Frontal cortex (tissue), 4 donors: ENCODE data around the gene CEP85L. TPM values are rescaled to one million over a fixed set of nuclear protein-coding genes. Genes with fewer than 3 reads are reported as not detected.
A peak's percentile ranks its signal among the peaks of the same experiment; 100 is the strongest.

Experiments used
- DNase-seq, 2 donors: peaks; one replicate each; pipeline ENCODE4 v3.0.0; 2012; ENCODE audit warnings: low spot score in 2 of 2
- FAIRE-seq: peaks from 2 replicates; lab custom pipeline; 2012; peaks lifted over from hg19 to GRCh38; lab: Jason Lieb, UNC
- total RNA-seq: library from RNA; depleted of rRNA; stranded (reverse); fragments of >200 nt; gene quantifications from one replicate; pipeline ENCODE4 v1.2.3, GENCODE V29; 2014
- donor health status: control.
- donor health status: control.
- donor health status: control.

Gene CEP85L
- total RNA-seq, 1 donor from 2014 or later: 42.4 TPM

DNA sequence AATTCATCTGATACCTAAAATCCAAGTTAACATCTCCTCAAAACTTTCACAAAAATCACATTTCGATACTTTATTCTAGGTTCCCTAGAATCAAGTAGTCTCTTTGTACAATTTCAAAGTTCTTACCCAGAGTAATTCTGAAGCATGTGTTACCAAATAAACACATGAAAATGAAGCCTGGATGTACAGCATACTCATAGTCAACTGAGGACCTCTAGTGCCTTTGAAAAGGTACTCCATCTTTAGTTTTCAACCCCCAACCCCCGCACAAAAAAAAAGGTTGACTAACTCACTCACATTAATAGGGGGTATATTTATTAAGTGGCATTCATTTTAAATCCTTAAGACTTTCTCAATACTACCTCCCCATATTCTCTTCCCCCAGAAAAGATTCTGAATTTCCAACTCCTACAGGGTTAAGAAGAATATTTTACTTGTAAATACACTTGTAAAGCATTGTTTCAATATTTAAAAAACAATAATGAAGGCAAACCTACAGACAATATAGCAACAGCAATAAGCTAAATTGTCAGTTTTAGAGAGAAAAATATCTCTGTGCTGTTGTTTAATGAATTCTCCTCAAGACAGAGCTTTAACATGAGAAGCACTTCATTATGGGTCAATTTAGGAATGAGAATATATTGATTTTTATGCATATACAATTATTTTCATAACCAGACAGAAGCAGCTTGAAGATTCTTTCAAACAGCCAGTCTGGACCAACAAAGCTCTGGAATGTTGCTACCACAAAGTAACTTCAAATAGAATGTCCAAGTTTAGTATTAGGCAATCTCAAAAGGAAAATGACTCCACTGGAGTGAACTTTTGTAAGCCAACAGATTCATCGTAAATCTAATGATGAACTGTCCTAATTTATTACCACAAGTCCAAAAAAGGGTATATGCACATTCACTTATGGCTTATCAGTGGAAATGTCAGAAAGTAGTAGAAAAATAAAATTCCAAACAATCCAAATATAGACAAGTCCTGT, 100.0 kb downstream of the CEP85L start:
- FAIRE-seq: peak; percentile 80
- DNase-seq: peak; percentile 6 to 30

DNA sequence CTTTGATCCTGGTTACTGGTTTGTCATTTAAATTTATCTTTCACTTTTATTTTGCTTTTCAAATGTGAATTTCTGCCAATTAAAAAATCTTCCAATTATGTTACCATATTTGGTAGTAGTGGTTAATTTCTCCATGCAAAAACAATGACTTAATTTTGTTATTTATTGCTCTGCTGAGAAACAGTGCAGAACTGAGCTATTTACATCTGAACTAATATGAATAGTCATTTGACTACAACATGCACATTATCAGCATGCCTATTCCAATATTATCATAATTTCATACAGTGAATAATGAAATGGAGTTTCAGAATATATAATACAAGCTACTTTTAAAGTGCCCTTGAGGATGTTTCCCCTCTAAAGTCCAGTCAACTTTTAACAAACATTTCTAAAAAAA, 102.8 kb downstream of the CEP85L start:
- no peak for DNase-seq
- no peak for FAIRE-seq

DNA sequence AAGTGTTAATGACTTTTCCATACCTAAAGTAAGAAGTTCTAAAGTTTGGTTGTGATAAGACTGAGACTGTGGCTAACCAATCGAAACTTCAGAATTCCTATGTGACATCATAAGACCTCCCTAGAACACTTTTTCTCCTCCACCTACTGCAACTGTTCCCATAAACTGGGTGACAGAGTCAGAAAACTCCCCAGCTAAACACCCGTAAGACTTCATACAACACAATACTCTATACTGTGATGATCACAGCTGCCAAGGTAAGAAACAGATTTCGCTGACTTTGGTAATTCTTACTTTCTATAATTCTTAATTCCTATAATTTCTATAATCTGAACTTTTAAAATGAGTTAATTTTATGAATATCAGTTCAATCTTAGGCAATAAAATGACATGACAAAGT, 103.3 kb downstream of the CEP85L start, which contains the start of gene PLN:
PLN (plus strand) TSS at position 161 of the 400 bp plus-strand sequence. CDS start 10,626 bp downstream, outside the sequence.
- DNase-seq: no peak
- peak; percentile 37 for FAIRE-seq

DNA sequence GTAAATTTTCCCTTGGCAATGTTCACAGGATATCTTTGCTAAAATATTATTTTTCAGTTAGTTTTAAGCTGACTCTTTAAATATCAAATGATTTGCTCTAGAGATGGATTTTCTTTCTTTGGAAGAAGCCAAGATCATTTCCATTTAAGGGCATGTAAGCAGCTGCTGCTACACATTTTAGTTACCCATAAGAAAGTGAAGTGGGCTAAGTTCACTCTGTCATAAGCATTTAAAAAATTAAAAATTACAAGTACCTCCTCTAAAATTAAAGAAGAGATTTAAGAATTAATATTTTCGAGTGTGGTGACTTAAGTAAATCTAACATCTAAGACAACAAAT, 104.5 kb downstream of the CEP85L start:
- FAIRE-seq (no peak), DNase-seq (no peak)

DNA sequence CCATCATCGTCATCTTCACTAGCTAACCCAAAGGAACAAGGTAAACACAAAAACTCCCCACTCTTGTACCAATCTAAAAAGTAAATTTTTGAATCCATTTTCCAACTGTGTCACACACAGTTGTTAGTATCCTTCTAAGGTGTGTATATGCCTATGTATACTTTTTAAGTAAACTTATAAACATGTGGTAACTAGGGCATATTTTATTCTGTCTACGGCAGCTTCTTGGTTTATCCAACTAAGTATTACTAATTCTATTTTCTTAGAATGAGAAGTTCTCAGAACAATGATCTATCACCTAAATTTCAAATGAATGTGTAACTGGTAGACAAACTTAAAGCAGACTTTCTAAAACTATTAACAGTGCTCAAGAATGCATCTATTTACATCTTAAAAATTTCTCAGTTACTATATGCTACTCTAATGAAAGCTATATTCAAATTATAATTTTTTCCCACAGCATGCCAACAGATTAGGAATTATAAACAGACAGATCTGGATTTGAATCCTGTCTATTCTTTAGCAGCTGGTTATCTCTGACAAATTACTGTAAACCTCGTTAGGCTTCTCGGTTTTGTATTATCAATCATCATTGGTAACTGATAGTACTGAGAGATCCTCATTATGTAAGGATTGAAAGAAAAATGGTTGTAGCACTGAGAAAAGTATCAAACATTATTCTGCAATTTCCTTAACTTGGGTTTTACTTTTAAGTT, 105.1 kb downstream of the CEP85L start:
- DNase-seq (no peak), FAIRE-seq (no peak)

DNA sequence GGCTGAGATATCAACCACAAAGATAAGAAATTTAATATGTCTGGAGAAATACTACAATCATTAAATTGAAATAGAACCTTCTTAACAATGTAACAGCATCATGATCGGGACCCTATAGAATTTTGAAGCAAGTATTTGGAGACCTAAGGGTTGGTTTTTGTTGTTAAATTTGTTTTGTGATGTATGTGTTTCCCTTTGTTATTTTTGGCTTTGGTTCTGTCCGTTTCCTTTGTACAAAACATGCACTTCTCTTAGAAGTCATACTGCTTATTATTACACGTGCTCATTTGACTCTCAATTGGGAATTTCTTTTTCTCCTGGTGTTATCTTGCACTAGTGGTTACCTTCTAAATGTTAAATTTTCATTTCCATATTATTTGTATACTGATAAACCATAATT, 107.3 kb downstream of the CEP85L start:
- FAIRE-seq: no peak
- no peak for DNase-seq

DNA sequence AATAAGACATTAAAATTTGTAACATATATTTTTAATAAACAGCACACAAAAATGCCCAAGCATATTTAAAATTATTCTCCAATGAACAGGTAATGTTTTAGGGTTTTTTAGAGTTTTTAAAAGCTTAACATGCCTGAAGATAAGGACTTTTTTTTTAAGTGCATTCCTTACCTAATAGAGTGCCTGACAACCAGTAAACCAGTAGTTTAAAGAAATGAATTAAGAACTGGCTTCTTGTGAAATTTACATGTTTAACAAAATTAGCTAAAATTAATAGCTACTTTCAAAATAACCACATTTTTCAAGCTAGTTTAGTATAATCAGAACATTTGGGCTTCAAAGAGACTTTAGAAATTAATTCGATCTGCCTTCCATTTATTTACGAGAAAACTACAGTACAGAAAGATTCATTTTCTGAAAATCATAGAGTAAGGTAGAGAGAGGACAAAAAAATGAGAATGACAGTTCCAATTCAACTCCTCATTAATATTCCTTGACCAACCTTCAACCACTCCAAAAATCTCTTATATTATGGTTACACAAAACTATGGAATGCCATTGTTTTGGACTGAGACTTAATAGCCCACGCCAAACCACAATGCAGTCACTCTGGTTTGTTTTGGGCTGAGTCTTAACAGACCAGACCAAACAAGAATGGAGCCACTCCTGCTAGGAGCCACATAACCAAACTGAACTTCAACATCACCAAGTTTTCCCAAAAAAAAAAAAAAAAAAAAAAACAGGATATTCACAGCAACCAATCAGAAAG, 109.0 kb downstream of the CEP85L start:
- no peak for DNase-seq
- FAIRE-seq: no peak

DNA sequence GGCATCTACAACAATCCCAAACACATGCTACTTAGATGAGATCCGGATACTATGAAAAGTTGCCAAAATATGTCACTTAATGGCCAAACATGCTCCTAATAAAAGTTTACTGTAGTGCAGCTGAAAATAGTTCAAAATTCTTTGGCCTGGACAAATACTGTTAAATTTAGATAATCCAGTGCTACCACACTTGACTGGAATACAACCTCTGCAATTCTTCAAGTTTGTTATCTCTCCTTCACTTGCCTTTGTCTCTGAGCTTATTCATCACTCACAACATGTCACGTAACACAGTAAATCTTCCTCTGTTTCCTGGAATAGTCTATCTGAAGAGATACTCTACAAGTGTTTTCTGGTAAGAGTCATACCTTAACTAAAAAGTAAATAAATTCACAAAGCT, 113.8 kb downstream of the CEP85L start:
- FAIRE-seq (no peak), DNase-seq (no peak)

DNA sequence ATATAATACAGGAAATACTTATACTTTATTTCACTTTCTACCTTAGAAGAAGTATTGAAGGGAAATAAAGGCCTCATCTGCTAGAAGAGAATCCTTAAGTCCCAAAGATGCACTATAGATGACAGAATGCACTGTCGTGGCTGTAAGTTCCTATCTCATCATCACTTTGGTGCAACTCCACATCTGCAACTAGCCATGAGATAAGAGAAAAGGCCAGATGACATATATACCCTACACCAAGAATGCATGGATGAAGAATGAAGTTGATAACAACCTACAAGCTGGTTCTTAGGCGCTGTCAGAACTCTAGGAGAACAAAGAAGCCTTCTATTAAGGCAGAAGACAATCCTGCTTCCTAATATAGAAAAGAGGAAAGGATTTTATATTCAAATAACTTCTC, 114.9 kb downstream of the CEP85L start:
- FAIRE-seq (no peak), DNase-seq (no peak)

DNA sequence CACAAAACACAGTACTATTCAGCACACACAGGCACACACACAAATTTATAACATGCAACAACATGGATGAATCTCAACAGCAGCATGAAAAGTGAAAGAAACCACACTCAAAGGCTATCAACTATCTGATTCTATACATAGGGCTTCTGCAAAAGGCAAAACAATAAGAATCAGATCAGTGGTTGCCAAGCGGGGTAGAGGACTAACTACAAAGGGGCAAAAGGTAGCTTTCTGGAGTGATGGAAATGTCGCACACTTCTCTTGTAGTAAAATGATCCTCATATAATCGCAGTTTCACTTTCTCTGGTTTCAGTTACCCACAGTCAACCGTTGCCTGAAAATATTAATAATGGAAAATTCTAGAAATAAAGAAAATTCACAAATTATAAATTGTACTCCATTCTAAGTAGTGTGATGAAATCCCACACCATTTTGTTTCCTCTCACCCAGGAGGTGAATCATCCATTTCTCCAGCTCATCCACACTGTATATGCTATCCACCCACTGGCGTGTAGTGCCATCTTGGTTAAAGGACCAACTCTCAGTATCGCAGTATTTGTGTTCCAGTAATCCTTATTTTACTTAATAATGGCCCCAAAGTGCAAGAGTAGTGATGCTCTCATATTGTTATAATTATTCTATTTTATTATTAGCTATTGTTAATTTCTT, 116.1 kb downstream of the CEP85L start:
- DNase-seq (no peak), FAIRE-seq (no peak)

DNA sequence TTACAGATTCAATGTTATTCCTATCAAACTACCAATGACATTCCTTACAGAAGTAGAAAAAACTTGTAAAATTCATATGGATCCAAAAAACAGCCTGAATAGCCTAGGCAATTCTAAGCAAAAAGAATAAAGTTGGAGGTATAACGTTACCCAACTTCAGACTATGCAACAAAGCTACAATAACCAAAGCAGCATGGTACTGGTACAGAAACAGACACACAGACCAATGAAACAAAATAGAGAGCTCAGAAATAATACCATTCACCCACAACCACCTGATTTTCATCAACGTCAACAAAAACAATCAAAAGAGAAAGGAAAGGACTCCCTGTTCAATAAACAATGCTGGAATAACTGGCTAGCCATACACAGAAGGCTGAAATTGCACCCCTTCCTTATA, 120.4 kb downstream of the CEP85L start:
- FAIRE-seq (no peak), DNase-seq (no peak)

DNA sequence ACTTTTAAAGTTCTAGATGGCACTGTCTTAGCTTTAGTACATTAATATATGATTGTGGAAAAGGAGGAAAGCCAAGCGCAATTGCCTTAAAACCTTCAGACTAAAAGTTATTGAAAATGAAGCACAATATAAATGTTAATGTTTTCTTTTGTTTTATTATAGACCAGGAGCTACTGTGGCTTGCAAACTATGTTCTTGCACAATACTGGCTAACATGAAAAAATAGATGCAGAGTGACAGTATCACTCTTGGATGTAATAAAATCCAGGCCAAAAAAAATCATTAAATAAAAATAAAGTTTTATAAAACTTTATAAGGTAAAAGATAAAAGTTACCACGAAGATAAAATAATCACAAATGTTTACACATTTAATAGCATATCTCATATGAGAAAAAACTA, 121.6 kb downstream of the CEP85L start:
- DNase-seq (no peak), FAIRE-seq (peak; percentile 8)

DNA sequence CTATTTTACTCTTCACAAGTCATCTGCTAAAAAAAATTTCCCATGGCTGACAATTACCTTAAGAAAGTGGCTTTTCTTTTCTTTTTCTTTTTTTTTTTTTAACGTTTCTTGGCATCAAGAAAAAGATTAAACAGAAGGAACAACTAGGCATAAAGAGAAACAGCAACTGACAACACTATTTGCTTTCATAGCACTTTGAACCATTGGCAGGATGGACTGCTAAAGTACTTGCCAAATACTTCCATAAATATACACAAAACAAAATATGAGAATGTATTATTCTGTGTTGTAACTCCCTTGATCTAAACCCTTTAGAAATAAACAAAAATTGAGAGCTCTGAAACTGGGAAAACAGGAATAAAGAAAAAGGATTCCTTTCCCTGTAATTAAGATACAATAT, 123.3 kb downstream of the CEP85L start:
- no peak for FAIRE-seq

DNA sequence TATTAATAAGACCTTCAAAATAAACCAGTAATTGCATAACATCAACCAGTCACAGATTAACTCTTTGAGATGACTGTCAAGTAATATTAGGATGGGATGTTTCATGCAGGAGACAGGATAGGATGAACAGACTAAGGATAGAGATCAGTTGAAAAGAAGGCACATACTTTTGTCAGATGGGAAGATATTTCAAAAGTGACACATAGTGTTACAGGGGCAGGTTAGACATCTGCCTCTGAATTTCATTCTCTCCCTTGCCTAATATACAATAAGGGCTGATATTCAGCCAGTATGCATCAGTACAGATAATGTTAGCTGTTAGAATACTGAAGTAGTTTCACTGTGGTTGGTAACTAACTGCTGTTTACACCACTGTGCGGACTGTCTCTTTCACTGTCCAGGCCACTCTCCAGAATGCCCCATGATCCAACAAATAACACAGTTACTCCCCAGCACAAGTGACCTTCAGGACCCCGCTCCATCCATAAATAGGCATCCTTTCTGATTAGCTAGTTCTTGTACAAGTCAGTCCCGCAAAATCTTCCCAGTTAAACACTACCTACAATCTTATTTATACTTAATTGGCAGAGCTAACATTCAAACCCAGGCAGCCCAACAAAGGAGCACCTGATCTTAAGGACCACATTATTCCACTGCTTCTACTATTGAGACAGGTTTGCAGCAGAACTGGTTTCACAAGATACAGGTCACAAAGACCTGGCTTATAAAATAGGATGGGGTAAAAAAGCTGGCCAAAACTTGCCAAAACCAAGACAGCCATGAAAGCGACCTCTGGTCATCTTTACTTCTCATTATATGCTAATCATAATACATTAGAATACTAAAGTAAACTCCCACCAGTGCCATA, 125.2 kb downstream of the CEP85L start:
- DNase-seq (no peak), FAIRE-seq (no peak)

More for the DNA sequence above, 123.3 kb downstream of the CEP85L start:
- no peak for DNase-seq

DNA sequence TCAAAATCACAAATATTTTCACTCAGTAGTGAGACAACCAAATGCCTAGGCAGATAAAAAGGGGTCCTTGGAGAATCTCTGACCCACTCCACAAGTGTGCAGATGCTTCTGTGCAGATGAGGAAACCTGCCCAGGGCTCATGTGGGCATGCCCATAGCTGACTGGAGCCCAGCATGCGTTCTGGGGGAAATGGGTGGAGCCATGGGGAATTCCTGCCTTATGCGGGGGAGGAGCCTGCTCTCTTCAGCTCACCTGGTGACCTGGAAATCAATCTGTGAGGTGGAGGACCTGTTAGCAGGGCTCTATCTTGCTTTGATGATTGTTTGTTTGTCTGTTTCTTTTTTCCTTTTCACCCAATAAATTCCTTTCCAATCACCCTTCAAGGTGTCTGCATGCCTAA, 126.7 kb downstream of the CEP85L start:
- DNase-seq (no peak), FAIRE-seq (no peak)

DNA sequence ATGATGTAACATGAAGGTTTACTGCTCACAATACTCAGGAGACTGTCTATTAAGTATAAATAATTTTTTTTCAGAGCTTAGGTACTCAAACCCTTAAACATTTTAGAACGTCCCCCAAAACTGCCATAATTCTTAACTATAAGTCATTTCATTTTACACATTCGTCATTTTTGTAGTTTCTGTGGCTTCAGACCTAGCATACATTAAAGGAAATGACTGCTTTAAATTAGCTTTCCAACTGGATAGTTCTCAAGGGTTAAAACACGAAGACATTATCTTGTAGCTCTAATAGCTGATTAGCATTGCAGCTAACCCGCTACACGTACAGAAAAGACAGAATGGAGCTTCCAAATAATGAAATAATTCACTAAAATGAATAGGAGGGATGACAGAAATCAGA, 128.2 kb downstream of the CEP85L start:
- DNase-seq (no peak), FAIRE-seq (no peak)

DNA sequence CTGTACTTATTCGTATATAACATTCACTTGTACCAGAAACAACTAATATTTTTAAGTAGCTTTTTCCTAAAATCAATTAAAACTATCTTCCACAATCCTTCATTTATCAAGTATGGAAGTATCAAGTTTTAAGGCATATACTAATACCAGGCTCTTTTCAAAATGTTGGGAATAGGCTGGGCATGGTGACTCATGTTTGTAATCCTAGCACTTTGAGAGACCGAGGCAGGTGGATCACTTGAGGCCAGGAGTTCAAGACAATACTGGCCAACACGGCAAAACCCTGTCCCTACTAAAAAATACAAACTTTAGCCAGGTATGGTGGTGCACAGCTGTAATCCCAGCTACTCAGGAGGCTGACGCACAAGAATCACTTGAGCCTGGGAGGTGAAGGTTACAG, 129.0 kb downstream of the CEP85L start:
- FAIRE-seq: no peak

DNA sequence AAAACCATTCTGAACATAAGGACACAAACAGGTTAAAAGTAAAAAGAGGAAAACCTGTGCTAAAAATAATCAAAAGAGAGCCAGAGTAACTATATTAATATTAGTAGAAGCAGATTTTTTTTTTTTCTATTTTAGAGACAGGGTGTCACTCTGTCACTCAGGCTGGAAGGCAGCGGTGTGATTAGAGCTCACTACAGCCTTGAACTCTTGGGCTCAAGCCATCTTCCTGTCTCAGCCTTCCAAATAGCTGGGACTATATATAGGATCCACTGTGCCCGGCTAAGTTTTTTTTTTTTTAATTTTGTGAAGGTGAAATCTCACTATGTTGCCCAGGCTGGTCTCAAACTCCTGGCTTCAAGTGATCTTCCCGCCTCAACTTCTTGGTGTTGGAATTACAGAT, 136.7 kb downstream of the CEP85L start:
- DNase-seq: no peak
- FAIRE-seq: no peak

More for the DNA sequence above, 129.0 kb downstream of the CEP85L start:
- DNase-seq: no peak
